ENCODE results near the gene IGF2R.

IGF2R gene

GRCh38 chr6:160050022-160050421, 81.1 kb downstream of the IGF2R start:
- DNase-seq, result no peak

GRCh38 chr6:160051390-160051789, 82.5 kb downstream of the IGF2R start:
- DNase-seq, result no peak

GRCh38 chr6:160054271-160054670, 85.4 kb downstream of the IGF2R start:
- no peak for DNase-seq

GRCh38 chr6:160054913-160055312, 86.0 kb downstream of the IGF2R start:
- no peak for DNase-seq

DNA sequence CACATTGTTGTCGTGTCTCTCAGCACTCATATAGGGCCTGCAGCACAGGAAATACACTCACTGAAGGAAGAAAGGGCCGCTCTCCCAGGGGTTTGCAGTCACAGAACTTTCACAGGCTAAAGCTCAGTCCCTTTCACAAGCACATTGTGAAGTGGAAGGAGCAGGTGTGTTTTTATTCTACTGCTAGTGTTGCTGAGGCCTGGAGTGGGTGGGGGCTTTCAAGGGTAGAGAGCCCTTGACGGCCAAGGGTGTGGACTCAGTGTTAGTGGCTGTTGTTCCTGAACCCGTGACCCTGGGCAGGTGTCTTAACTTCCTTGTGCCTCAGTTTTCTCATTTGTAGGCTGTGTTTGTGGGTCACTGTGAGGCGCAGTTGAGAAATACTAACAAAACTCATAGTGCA, 86.5 kb downstream of the IGF2R start:
- DNase-seq, result no peak

- DNase-seq, result no peak
Measured at GRCh38 chr6:160055813-160056212, 86.9 kb downstream of the IGF2R start.

DNA sequence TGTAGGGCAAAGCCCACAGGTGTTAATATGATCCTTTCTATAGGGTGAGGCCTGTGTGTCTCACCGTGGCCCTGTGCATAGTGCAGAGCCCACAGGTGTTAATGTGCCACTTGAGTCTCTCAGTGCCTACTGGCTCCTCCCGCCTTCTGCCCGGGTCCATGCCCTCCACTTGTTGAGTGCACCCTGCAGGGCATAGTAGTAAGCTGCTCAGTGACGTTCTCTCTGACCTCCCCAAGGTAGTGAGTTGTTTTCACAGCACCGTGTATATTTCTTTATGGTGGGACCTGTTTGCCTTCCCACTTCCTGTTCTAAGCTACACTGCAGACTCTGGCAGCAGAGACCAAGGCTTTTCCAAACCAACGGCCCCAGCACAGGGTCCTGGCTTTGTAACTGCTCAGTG, 88.2 kb downstream of the IGF2R start:
- DNase-seq, result no peak

- no peak for DNase-seq
Measured at GRCh38 chr6:160058603-160059215, 89.8 kb downstream of the IGF2R start.

GRCh38 chr6:160060221-160060620, 91.3 kb downstream of the IGF2R start:
- no peak for DNase-seq

- DNase-seq, result no peak
Measured at GRCh38 chr6:160060920-160061447, 92.1 kb downstream of the IGF2R start.

- no peak for DNase-seq
Measured at GRCh38 chr6:160063771-160064413, 95.0 kb downstream of the IGF2R start.

- no peak for DNase-seq
Measured at GRCh38 chr6:160065200-160065599, 96.3 kb downstream of the IGF2R start.

DNA sequence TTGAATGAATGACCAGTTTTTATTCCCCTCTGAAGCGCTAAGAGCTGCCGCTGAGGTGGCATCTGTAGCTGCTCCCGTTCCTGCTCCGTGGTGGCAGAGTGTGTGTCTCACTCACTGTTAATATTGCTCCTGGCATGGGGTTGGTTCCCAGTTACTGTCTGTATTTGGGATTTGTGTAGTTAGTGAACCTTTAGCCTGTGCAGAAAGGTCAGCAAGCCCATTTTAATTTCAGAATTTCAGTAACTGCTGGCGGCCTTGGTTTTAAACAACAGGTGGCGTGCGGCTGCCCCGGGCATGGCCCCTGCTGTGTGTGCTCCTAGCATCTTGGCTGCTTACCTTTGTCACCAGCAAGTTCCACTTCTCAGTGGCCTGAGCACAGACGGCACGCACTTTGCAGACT, 98.7 kb downstream of the IGF2R start:
- no peak for DNase-seq

DNA sequence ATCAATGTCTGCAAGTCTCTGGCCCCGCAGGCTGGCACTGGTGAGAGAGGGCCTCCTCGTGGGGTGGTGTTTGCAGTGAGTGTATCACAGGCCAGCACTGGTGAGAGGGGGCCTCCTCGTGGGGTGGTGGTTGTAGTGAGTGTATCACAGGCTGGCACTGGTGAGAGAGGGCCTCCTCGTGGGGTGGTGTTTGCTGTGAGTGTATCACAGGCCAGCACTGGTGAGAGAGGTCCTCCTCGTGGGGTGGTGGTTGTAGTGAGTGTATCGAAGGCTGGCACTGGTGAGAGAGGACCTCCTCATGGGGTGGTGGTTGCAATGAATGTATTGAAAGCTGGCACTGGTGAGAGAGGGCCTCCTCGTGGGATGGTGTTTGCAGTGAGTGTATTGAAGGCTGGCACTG, 99.5 kb downstream of the IGF2R start:
- DNase-seq, result no peak

DNA sequence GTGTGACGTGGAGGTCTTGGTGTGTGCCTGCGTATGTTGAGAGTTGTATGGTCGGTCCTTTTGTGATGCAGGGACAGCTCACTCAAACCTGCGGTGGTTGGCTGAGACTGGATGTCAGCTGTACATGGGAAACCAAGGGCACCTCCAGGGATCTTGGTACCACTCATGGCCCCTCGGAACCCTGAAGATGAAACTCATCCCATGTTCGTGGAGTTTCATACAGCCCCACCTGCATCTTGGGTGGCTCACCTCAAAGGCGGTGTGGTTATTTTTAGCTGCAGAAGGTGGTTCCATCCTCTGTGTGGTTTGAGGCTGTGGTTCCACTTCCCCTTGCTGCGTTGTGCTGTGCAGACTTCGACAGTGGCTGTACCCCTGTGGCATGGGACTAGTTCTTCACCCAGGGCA, 100.2 kb downstream of the IGF2R start:
- DNase-seq, result no peak

- DNase-seq, result no peak
Measured at GRCh38 chr6:160069459-160069858, 100.6 kb downstream of the IGF2R start.

DNA sequence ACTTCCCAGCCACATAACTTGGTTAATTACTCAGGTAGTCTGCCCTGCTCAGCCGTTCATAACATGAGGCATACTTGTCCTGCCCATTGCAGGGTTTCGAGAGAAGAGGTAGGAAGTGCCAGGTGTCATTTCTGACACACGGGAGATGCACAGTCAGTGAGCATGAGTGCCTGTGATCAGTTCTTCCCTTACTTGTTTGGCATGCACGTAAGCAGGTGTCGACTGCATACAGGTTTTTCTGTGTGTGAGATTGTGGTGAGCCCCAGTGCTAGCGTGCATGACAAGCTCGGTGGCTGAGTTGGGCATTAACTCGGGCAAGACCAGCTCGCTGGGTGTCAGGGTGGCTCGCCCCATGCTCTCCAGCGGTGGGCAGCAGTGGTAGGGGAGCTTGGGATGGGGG, 101.5 kb downstream of the IGF2R start:
- DNase-seq, result no peak

GRCh38 chr6:160070831-160071230, 101.9 kb downstream of the IGF2R start:
- DNase-seq, result no peak

DNA sequence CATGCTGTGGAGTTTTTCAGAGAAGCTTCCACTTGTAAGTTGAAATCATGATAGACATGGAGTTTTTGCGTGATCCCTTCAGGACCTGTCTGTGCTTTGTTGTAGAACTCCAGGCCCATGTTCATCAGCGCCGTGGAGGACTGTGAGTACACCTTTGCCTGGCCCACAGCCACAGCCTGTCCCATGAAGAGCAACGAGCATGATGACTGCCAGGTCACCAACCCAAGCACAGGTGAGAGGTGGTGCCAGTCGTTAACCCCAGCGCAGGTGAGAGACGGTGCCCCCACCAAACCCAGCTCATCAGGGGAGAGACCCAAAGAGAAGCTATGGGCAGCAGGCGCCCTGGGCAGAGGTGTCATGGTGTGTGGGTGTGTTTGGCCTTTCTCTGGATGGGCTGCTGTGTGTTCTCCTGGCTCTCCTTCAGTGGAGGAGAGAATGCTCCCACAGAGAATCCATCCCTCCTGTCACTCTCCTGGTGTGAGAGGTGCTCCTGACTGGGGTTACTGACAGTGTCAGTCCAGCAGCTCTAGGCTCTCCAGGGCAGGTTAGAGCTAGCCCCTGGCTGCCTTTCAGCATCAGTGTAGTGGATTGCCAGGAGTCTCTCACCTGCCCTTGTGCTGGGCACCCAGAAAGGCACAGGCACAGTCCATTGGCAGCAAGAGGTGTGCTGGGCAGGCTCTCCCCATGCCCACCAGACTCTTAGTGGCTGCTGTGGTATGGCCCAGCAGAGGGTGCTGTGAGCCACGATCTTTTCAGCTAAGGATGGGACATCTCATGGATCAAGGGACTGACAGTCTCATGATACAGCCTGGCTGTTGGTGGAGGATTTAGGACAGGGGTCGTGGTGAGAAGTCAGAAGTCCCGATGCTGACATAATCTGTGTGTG, 103.2 kb downstream of the IGF2R start:
- DNase-seq, result no peak

- DNase-seq, result no peak
Measured at GRCh38 chr6:160073272-160073671, 104.4 kb downstream of the IGF2R start.

DNA sequence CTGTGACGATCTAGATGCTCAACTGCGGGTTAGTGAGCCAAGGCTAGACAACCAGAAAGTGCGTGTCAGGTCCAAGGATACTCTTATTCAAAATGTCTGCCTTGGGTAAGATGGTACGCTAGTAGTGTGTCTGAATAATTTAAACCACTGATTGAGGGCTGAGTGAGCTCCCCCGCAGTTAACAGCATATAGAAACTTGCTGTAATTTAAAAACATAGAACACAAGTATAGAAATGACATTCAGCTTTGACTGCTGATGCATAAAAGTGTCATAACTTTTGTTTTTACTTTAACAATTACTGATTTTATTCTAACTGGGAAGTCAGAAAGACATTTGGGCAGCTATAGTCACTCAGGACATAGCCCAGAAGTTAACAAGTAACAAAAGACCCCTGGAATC, 107.1 kb downstream of the IGF2R start:
- DNase-seq, result no peak

DNA sequence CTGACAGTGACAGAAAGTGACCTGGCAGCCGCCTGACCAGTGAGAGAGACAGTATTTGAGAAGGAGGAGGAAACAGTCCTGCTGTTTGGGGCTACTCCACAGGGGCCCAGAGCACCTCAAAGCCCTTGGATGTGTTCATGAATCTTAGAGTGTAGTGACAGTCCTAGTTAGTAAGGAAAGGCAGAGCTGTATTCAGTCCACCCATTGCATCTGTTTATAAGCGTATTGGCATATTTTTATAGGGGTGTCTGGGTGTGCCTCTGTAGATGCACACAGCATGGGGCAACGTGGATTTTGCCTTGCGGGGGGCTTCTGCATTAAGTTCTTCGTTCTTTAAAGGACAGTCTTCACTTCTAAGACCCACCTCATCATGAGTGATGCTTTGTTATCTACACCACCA, 108.1 kb downstream of the IGF2R start:
- DNase-seq, result no peak

- DNase-seq, result no peak
Measured at GRCh38 chr6:160077526-160077925, 108.6 kb downstream of the IGF2R start.

Measured in stimulated activated CD4-positive, alpha-beta T cell treated with anti-CD3 and anti-CD28 coated beads, Interleukin-4, amount 100 ng/mL, for 1 hour (primary cell).